Measurements from ENCODE around the gene DNAJC5G.
"Not testable (repeated sequence)": the region's sequence is repeated elsewhere in the genome, so short reads cannot be mapped to it uniquely, and the experiment has no call there.

The DNAJC5G gene

DNA sequence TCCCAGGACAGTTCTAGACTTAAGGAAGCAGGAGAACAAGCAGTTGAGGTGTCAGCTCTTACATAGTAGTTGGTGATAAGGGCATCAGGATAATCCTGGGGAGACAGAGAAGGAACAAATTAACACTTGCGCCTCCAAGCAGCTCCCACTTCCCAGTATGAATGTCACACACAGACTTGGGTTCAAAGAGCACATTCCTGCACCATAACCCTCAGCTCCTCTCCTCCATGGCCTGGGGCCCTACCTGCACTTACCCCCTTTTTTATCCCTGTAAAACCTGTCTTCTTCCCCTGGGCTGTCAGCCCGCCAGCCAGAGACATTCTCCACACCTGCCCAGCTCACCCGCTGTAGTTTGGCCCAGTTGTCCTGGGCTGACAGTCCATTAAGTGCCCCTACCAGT lies 36.9 kb downstream of the DNAJC5G start:
- no peak for DNase-seq

DNA sequence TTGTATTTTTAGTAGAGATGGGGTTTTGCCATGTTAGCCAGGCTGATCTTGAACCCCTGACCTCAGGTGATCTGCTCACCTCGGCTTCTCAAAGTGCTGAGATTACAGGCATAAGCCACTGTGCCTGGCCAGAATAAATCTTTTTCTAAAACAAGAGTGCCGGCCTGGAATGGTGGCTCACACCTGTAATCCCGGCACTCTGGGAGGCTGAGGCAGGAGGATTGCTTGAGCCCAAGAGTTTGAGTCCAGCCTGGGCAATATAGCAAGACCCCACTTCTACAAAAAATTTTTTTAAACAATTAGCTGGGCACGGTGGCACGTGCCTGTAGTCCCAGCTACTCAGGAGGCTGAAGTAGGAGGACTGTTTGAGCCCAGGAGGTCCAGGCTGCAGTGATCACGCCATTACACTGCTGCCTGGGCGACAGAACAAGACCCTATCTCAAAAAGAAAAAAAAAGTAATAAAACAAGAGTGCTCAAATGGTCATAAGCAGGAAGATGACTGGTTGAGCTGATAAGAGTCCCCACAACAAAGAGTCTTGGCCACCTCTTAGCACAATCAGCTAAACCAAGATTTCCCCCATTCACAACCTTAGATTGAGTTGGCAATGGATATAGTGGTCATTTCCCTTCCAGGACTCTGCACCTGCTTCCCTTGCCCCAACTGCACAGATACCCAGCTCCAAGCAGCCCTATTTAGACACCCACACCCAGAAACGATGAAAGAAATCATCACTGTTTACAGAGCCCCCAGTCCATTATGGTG lies 38.8 kb downstream of the DNAJC5G start:
- DNase-seq = no peak

DNA sequence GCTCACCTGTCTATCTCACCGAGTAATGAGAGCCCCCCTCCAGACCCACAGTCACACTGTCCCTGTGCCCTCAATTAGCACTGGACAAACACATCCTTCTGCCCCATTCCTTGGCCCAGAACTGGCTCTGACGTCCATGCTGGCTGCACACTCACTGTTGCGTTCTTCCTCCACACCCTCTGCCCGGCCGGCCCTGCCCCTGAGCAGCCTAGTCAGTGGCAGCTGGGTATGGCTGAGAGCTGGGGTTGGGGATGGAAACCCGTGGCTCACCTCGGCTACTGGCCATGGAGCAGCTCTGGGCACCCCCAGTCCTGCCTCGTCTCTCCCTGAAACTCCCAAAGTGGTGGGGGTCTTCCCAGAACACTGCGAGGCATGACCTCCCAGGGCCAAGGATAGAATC lies 39.5 kb downstream of the DNAJC5G start:
- no peak for DNase-seq

DNA sequence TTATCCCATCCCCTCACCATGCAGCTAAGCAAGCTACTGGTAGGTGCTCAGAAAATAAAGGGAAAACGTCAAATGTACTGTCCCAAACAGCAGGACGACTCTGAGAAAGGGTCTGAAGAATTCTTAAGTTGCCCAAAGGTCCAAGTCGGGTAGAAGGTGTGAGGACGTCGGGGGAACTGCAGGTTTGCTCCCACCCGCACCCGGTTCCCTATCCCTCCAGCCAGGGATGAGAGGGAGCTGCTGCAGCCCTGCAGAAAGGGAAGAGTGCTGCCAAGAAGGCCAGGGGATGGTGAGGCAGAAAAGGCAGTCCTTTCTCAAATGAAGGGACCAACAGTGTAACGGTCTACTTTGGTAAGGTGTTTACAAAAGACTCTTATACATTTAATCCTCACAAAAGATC lies 39.9 kb downstream of the DNAJC5G start:
- DNase-seq = no peak

- no peak for DNase-seq
Observed at GRCh38 chr2:27316655-27317412, 41.6 kb downstream of the DNAJC5G start.

DNA sequence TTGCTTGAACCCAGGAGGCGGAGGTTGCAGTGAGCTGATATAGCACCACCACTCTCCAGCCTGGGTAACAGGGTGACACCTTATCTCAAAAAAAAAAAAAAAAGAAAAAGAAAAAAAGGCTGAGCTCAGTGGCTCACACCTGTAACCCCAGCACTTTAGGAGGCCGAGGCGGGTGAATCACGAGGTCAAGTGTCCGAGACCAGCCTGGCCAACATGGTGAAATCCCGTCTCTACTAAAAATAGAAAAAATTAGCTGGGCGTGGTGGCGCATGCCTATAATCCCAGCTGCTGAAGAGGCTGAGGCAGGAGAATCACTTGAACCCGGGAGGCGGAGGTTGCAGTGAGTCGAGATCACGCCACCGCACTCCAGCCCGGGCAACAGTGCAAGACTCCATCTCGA lies 44.6 kb downstream of the DNAJC5G start:
- not testable (repeated sequence) for DNase-seq

- DNase-seq = peak; percentile 97
Observed at GRCh38 chr2:27320958-27321543, 45.8 kb downstream of the DNAJC5G start.

- DNase-seq = no peak
Observed at GRCh38 chr2:27322301-27322765, 47.1 kb downstream of the DNAJC5G start.

DNA sequence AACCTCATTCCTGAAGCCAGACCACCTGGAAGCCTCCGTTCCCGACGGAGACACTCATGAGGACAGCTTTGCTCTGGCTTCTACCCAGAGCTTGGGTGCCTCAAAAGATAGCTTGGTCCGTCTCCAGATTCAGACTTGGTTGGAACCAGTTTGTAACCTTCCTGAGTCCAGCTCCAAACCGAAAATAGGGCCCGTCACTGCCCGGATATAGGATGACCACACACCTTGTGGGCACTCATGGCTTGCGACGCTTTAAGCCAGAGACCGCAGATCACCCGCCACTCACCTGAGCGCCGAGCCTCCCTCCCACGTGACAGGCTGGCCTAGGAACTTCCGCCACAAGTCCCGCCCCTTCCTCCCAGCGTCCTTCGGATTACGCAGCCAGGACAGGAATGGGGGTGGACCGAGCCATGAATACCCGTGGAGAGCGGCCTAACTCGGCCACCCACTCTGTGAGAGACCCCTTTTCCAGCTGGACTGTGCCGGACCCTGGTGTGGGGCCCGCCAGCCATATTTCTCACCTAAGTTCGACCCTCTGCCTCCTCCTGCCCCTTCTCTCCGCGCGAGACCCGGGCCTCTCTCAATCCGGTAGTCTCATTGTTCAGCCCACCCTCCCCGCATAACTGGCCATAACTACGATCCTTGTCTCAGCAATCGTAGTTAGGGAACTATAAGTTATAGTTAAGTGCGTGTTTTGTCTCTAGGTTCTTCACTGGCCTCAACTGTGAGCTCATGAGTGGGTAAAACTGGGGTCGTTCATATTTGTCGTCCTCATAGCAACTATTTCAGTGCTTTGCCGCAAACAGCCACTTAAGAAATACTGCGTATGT lies 47.7 kb downstream of the DNAJC5G start, which contains the start of gene MPV17:
MPV17 (minus strand) TSS at position 332 of the 830 bp plus-strand sequence. CDS start 580 bp downstream, outside the sequence.
- DNase-seq = peak; percentile 73

GRCh38 chr2:27323596-27324285 lies 48.5 kb downstream of the DNAJC5G start:
- DNase-seq = no peak

GRCh38 chr2:27324720-27325119 lies 49.5 kb downstream of the DNAJC5G start:
- no peak for DNase-seq
